MM.1S (cell line): ENCODE data around the gene ADIPOR1.

Experiments
- CTCF ChIP-seq: fragments of 300-600 bp; sonication (generic); IDR thresholded peaks from 2 replicates; pipeline ENCODE4 v1.5.1; 2016; ENCODE audit warnings: antibody characterized with exemption, low read length, mixed read lengths
- EZH2 ChIP-seq: fragments of 300-600 bp; sonication (generic); optimal IDR thresholded peaks from 2 replicates; pipeline ENCODE3; 2017; ENCODE audit warnings: low read depth, mild to moderate bottlenecking, antibody characterized with exemption, low read length, mixed read lengths
- EZH2phosphoT487 ChIP-seq: fragments of 300-600 bp; sonication (generic); IDR thresholded peaks from 2 replicates; pipeline ENCODE4 v1.6.1; 2018; ENCODE audit warnings: antibody characterized with exemption, low read length

DNA sequence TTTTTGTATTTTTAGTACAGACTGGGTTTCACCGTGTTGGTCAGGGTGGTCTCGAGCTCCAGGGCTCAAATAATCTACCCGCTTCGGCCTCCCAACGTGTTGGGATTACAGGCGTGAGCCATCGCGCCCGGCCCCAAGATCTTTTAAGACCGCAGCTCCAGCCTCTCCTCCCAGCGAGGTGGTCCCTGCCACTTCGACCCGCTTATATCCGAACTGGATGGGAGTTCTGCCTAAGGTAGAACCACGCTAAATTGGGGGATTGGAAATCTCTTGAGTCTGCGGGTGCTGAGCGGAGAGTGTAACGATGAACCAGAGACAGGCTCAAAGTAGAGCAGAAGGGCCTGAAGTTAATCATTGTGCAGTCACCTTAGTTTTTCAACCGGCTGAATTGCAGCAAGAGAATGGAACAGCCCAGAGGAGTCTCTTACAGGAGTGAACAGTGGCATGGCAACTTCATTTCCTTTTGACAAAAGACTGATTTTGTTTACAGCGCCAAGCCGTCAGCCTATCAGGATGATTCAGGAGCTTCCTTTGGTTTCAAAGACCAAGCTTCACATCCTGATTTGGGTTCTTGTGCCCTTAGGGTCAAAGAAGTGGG lies 9.7 kb upstream of the ADIPOR1 start:
- TF ChIP-seq CTCF (no peak), EZH2 (no peak), EZH2phosphoT487 (no peak)
